ENCODE data around the gene PIGQ.
"Not testable (repeated sequence)": the region's sequence is repeated elsewhere in the genome, so short reads cannot be mapped to it uniquely, and the experiment has no call there.

PIGQ gene

DNA sequence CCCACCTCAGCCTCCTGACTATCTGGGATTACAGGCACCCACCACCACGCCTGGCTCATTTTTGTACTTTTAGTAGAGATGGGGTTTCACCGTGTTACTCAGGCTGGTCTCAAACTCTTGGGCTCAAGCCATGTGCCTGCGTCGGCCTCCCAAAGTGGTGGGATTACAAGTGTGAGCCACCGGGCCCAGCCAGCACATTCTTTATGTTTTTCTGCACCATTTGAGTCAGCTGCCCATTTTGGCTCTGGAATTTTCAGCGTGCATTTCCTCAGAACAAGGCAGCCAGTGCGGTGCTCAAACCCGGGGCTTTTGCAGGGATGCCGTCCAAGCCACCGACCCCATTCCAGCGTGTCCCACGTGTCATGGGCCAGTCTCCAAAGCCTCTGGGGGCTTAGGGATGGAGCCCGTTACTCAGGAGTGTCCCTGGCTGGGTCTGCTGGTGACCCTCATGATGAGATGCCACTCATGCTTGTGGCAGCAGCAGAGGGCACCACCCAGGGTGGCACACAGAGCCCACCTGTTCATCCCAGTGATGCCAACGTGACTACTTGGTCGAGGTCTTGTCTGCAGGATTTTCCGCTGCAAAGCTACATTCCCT is 16.4 kb downstream of the PIGQ start:
- no peak for DNase-seq (ENCODE audit: low spot score)

DNA sequence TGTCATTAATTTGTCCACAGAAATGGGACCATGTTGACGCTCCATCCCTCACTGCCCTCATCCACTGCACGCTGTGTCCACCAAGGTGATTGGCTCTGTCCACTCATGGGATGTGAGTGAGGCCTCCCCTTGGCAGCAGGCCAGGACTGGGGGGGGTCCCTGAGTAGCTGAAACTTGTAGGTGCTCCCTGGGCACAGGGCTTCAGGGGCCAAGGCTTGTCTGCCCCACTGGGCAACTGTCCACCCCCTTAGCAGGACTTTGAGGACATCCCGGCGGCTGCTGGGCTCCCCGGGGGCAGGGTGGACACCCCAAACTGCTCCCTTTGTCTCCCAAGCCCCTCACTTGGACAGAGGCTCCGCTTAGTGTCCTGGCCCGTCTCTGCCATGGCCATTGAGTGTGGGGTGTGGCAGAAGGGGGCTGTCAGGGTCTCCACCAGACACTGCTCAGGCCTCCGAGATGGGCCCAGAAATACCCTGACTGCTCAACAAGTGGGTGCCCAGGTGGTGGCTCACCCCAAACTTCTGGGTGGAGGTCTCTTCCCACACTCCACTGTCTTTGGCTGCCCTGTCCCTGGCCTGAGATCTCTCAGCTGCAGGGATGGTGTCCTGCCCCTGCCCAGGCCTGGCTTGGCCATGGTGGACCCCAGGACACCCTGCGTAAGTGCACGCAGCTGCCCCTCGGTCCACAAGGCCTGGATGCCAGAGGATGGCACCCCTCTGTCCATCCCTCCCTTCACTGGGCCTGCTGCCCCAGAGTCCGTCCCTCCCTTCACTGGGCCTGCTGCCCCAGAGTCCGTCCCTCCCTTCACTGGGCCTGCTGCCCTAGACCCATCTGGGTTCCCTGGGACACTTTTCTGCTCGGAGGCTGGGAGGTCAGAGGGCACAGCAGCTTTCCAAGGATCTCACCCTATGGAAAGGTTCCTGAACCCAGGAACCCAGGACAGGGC is 17.1 kb downstream of the PIGQ start:
- DNase-seq (ENCODE audit: low spot score): no peak

DNA sequence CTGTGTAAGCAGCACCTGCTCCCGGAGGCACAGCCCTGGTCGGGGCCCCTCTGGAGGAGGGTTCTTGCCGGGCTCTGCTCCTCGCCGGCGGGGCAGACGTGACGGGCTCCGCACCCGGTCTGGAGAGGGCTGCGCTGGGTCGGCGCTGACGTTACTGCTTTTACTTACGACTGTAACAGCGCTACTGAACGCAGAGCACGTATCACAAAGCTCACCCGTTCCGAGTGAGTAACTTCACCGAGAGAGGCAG is 18.8 kb downstream of the PIGQ start:
- DNase-seq (ENCODE audit: low spot score): peak; percentile 66

DNA sequence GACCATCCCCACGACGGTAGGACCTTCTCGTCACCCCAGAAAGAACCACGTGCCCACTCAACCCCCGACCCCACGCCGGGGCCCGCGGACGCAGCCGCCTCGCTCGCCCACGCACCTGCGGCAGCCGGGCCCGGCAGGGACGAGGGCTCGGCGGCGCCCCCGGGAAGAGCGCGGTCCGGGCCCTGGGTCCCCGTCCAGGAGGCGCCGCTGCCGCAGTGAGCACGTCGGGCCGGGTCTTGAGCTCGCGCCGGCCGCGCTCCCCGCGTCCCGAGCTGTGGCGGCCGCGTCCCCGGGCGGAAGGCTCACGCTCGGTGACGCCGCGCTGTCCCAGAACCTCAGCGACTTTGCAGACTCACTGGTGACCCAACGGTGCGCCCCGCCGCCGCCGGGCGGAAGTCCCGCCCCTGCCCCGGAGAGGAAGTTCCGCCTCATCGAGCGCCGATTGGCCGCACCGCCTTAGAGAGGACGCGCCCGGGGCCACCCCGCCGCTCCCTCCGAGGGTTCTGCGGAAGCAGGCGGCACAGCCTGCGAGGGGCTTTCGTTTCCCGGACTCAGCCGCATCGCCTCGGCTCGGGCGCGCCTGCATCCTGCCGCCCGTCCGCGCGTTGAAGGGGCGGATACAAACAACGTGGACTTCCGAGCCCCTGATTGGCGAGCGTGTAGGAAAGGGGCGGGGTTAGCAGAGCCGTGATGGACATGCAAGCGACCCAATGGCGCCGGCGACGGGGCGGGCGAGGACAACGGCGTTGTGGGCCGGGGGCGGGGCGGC is 19.3 kb downstream of the PIGQ start:
- peak; percentile 97 for DNase-seq (ENCODE audit: low spot score)

DNA sequence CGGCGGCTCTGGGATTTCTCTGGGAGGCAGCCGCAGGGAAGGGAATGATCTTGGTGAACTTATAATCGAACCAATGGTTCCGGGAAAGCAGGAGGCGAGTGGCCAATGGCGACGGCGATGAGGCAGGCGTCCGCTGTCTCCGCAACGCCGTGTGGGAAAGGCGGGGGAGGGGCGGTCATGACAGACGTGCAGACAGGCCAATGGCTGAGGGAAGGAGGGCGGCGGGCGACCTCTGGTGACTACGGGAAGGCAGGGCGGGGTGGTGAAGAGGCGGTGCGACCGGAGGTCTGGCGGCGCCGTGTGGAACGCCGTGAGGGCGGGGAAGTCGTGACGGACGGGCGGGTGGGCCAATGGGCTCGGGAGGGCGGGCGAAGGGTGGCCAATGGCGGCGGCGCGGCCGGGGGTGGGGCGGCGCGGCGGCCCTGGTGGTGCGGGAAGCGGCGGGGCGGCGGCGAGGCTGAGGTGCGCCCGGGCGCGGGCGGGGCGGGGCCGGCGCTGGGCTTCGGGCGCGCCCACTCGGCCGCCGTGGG is 20.0 kb downstream of the PIGQ start, which contains the start of gene RAB40C:
RAB40C (plus strand) TSS at position 409 of the 530 bp plus-strand sequence. CDS start 226 bp downstream, outside the sequence.
- DNase-seq (ENCODE audit: low spot score): peak; percentile 100

DNA sequence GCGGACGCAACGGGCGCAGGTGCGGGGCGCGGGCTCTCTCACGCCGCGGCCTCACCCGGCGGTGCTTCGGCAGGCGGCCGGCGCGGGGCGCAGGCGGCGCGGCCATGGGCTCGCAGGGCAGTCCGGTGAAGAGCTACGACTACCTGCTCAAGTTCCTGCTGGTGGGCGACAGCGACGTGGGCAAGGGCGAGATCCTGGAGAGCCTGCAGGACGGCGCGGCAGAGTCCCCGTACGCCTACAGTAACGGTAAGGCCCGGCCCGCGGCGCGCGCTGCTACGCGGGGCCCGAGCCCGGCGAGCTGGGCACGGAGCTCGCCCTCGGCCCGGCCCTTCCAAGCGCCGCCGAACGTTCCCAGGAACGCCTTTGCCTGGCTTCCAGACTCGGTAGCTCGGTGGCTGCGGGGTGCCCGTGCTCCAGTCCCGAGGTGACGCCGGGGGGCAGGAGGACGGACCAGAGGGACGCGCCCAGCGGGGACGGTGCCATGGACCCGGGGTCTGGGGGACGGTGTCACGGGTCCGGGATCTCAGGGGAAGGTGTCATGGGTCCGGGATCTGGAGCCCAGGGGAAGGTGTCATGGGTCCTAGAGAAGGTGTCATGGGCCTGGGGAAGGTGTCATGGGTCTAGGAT is 20.5 kb downstream of the PIGQ start:
- DNase-seq (ENCODE audit: low spot score): no peak

DNA sequence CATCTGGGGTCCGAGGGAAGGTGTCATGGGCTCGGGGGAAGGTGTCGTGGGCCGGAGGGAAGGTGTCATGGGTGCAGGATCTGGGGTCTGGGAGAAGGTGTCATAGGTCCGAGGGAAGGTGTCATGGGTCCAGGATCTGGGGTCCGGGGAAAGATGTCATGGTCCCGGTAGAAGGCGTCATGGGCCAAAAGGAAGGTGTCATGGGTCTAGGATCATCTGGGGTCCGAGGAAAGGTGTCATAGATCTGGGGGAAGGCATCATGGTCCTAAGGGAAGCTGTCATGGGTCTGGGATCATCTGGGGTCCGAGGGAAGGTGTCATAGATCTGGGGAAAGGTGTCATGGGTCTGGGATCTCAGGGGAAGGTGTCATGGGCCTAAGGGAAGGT is 21.0 kb downstream of the PIGQ start:
- DNase-seq (ENCODE audit: low spot score): no peak

DNA sequence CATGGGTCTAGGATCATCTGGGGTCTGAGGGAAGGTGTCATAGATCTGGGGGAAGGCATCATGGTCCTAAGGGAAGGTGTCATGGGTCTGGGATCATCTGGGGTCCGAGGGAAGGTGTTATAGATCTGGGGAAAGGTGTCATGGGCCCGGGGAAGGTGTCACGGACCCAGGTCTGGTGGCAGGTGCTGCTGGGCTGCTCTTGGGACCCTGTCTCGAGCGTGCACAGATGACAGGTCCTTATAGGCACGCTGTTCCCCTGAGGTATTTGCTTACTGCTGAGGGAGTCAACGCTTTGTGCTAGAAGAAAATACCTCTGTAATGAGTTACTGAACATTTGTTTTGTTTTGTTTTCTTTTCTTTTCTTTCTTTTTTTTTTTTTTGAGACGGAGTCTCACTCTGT is 21.5 kb downstream of the PIGQ start:
- DNase-seq (ENCODE audit: low spot score): no peak

DNA sequence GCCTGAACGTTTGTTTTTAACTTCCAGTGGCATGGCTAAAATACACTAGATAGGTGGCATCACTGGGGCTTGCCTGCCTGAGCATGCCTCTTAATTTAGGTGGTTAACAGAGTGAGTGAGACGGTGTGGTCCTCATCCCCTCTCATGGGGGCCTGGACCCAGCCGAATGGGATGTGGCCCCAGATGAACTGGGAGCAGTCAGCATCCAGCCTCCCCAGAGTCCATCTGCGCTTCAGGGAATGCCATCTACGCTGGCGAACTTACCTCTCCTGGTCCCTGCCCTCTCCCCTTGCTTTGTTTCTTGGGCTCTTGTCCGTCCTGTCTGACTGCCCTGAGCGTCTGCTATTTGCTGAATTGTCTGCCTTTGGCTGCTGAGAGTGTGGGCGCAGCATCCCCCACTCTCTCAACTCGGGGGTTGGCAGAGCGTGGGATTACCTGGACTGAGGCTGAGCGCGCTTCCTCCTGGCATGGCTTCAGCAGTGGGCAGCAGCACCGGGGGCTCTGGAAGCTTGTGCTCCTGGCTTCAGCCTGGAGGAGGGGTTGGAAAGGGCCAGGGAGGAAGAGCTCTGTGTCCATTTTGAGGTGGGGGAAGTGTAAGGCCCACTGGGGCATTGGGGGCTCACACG is 22.2 kb downstream of the PIGQ start:
- DNase-seq (ENCODE audit: low spot score): no peak

DNA sequence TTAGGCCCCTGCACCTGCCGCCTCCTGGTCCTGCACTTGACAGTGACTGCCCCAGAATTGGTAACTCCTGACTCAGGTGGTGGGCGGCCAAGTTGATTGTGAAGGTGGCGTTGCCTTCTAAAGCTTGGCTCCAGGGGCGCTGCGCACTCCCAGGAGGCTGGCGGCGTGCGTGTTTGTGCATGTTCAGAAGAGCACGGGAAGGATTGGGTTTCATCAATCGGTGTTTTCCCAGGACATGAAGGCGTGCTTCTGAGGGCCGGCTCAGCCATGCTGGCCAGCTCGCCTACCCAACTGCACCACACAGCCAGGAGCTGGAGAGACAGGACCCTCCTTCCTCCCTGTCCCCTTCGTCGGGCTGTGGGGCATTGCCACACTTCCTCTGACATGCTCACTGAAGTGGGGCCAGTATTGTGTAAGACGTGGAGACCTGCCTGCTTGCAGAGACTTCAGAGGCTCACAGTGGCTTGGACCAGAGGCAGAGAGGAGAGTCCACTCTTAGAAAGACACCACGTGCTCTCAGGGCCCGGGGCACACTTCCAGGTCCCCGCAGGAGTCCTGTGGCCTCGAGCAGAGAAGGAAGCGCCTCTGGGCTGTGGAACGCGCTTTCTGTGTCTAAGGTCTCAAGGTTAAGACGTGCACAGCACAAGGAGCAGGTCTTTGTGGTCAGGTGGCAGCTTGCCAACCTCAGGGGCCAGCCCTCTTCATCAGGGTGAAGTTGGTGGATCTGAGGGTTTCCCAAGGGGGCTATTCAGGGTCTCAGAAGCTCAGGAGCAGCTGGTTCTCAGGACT is 22.9 kb downstream of the PIGQ start:
- no peak for DNase-seq (ENCODE audit: low spot score)

DNA sequence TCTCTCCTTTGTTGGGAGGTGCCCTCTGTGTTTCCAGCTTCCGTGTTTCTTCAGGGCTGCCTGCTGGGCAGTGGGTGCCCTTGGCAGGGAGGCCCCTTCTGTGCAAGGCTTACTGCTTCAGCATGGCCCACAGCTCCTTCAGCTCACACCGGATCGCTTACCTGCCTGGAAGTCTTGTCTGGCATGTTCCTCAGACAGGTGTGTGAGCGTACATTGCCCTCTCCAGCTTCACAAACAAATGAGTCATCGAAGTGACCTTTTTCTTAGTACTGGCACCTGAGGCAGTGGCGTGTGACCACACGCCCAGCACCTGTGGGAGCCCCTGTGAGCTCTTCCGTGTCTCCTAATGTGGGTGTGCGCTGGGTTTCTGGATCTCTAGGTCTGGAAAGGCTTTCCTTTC is 23.6 kb downstream of the PIGQ start:
- DNase-seq (ENCODE audit: low spot score): no peak

DNA sequence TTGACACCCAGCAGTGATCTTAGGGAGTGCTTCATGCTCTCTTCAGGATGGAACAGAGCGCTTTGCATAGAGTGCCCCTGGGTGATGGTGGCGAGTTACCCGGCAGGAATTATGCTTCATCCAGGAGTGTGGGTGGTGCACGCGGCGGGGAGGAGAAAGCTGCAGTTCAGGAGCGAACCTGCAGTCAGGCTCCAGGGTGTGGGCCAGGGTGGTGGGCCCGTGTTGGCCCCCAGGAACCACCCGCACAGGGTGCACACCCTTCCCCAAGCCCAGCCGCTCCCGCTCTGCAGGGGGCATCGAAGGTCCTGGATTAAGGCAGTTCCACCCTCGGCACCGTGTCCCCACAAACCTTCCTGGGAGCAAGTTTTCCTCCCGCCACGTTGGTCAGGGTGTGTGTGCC is 24.0 kb downstream of the PIGQ start:
- no peak for DNase-seq (ENCODE audit: low spot score)

DNA sequence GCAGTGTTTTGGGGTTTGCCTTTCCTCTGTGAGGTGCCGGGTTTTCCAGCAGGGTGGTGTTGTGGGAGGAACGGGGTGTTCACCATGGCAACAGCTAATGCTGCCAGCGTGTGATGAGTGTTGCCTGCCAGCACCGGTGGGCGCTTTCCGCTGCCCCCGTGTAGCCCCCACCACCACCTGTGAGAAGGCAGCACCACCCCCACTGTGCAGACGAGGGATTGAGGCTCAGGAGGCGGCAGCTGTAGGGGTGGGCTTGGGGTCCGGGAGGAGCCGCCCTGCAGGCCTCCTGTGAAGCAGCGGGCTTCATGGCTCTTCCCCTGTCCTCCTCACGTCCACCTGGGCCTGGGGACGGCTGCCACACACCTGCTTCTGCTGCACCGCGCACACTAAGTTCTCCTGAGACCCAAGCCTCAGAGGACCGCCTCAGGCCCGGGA is 25.3 kb downstream of the PIGQ start:
- DNase-seq (ENCODE audit: low spot score): no peak

DNA sequence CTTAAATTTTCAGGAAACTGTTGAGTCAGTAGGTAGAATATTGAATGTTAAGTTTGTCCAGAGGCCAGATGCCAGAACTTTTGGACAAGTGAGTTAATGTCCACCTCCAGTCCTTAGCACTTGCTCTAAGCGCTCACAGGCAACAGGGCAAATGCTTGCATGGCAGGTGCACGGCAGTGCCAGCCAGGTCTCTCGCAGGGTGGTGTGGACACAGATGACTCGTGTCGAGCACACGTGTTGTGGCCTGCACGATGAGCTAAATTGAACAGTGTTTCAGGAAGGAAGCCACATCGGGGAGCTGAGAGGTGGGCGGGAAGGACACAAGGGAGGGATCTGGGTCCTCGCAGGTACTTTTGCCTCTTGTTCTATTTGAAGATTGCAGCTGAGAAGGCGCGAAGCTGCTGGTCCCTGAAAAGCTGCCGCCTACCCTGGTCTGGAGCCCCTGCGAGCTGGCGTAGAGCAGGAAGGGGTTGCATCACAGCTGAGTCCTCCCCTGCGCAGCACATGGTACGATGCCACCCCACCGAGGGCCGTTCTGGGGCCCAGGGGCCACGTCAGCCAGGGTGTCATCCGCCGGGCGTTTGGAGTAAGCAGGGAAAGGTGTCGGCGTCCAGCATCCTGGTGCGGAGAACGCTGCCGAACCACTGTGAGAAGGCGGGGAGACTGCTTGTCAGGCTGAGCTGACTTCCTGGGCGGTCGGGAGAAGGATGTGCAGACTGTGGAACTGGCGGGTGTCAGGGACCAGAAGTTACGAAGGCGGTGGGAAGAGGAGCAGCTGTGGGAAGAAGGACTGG is 26.4 kb downstream of the PIGQ start:
- DNase-seq (ENCODE audit: low spot score): no peak

DNA sequence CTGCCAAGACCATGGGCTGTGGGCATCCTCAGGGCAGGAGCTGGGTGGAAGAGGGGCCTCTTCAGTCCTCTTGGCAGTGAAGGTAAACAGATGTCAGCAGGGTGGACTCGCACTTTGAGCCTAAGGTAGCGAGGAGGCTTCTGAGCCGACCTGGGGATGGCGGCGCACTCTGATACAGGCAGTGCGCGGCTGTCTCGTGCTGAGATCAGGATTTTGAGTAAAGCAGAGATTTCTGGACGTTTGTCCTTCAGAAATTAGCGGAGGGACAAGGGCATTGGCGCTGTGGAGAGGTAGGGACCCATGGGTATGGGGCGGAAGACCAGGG is 26.9 kb downstream of the PIGQ start:
- DNase-seq (ENCODE audit: low spot score): no peak

DNA sequence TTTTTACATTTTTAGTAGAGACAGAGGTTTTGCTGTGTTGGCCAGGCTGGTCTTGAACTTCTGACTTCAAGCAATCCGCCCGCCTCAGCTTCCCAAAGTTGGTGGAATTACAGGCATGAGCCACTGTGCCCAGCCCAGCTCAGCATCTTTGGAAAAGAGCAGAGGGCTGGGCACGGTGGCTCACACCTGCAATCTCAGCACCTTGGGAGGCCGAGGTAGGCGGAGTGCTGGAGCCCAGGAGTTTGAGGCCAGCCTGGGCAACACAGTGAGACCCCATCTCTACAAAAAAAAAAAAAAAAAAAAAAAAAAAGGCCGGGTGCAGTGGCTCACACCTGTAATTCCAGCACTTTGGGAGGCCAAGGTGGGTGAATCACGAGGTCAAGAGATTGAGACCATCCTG is 27.9 kb downstream of the PIGQ start:
- DNase-seq (ENCODE audit: low spot score): not testable (repeated sequence)

DNA sequence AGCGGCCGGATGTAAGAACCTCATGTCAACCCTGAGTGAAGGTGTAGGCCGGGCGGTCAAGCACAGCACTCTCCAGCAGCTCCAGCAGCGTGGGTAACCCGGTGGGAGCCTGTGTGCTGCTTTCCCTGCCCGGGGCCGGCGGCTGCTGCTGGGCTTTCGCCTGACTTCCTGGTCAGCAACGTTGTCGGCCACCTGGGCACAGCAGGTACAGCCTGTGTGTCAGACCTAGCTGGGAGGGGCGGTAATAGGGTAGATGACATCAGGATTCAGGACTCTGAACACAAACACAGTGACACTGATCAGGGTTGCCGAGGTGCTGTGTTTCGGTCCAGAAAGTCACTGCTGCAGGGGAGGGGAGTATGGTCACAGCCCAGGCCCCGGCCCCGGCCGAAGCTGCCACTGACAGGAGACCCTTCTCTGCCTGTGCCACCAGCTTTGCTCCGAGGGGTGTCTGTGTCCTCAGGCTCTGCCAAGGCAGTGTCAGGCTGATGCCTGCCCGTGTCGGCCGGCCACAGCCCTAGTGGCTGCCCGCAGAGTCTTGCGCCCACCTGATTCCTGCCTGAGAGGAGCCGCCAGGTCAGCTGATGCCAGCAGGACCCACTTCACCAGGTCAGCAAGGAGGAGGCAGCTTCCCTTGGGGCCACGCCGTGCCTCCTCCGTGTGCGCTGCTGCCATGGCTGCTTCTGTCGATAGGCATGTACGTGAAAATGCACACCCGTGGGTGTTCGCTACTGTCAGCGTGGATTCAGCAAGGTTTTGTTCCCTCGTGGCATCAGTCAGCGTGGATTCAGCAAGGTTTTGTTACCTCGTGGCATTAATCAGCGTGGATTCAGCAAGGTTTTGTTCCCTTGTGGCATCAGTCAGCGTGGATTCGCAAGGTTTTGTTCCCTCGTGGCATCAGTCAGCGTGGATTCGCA is 29.3 kb downstream of the PIGQ start:
- no peak for DNase-seq (ENCODE audit: low spot score)

DNA sequence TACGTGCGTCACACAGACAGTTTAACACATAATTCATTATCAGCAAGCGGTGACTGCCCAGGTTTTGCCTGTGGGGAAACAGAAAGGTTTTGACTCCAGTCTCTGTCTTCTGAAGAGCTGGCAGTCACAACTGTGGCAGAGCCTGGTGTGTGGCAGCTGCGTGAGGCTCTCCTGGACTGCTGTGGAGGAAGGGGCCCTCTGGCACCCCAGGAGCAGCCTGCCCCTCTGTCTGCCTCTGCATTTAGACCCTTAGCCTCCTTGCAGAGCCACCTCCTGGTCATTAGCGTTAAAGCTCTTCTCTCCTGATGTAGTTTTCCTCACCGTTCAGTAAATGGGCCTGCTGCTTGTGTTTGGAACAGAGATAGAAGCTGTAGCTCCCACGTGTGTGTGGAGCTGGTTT is 31.0 kb downstream of the PIGQ start:
- no peak for DNase-seq (ENCODE audit: low spot score)

DNA sequence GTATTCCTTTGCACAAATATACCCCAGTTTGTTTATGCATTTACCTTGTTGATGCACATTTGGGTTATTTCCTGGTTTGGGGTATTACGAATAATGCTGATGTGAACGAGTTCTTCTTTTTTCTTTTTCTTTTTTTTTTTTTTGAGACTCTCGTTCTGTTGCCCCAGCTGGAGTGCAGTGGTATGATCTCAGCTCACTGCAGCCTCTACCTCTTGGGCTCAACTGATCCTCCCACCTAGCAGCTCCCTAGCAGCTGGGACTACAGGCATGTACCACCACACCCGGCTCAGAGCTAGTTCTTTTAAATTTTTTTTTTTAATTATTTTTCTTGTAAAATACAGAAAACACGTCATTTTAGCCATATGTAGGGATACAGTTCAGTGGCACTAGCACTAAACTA is 34.2 kb downstream of the PIGQ start:
- DNase-seq (ENCODE audit: low spot score): no peak

Measured in hepatic stellate cell (primary cell).